ENCODE results near the gene BFSP1. TPM values are rescaled to one million over a fixed set of nuclear protein-coding genes. Genes with fewer than 3 reads are reported as not detected.

BFSP1 gene
- total RNA-seq, 2 donors from 2014 or later = 0.23 to 1.2 TPM

GRCh38 chr20:17505636-17506517 lies 25.3 kb downstream of the BFSP1 start:
- peak; percentile 71 to 72 for ATAC-seq (replicated peaks in 1 of 2)
- DNase-seq = peak; percentile 62 to 72

GRCh38 chr20:17504898-17505635 lies 26.1 kb downstream of the BFSP1 start:
- H3K36me3 Mint-ChIP-seq (ENCODE audit: insufficient read depth in 2 of 2) = no peaks in the 10 kb centered on the region
- H3K4me3 Mint-ChIP-seq = peak overlapping the region; percentile 87 to 96
- H3K4me1 Mint-ChIP-seq (ENCODE audit: low read depth) = peaks cover 43% of the 10 kb centered on the region

More at GRCh38 chr20:17505636-17506517, 25.3 kb downstream of the BFSP1 start:
- Mint-ChIP-seq H3K27ac (peak overlapping the region; percentile 59), H3K36me3 (ENCODE audit: insufficient read depth in 2 of 2) (no peaks in the 10 kb centered on the region), H3K27me3 (ENCODE audit: low read depth) (peaks cover 3% of the 10 kb centered on the region), H3K4me1 (ENCODE audit: low read depth) (peaks cover 44% of the 10 kb centered on the region), H3K9me3 (no peaks in the 10 kb centered on the region), H3K4me3 (peak overlapping the region; percentile 87 to 96)

GRCh38 chr20:17504066-17504897 lies 26.9 kb downstream of the BFSP1 start:
- H3K27ac Mint-ChIP-seq = peak overlapping the region; percentile 59
- H3K4me3 Mint-ChIP-seq = peak overlapping the region; percentile 87 to 96
- no peaks in the 10 kb centered on the region for H3K27me3 Mint-ChIP-seq (ENCODE audit: low read depth)
- H3K4me1 Mint-ChIP-seq (ENCODE audit: low read depth) = peaks cover 43% of the 10 kb centered on the region
- ATAC-seq (replicated peaks in 1 of 2) (peak; percentile 19 to 21), DNase-seq (peak in 1 of 2 donors; percentile 10)
- no peaks in the 10 kb centered on the region for H3K36me3 Mint-ChIP-seq (ENCODE audit: insufficient read depth in 2 of 2)
- H3K9me3 Mint-ChIP-seq = no peaks in the 10 kb centered on the region

More at GRCh38 chr20:17504898-17505635, 26.1 kb downstream of the BFSP1 start:
- ATAC-seq (replicated peaks in 1 of 2) = peak; percentile 73 to 79
- H3K9me3 Mint-ChIP-seq = no peaks in the 10 kb centered on the region
- no peaks in the 10 kb centered on the region for H3K27me3 Mint-ChIP-seq (ENCODE audit: low read depth)
- H3K27ac Mint-ChIP-seq = peak overlapping the region; percentile 59
- peak; percentile 67 to 71 for DNase-seq

GRCh38 chr20:17503301-17504065 lies 27.7 kb downstream of the BFSP1 start:
- Mint-ChIP-seq H3K27me3 (ENCODE audit: low read depth) (no peaks in the 10 kb centered on the region), H3K4me1 (ENCODE audit: low read depth) (peaks cover 43% of the 10 kb centered on the region), H3K4me3 (no peak overlapping the region), H3K36me3 (ENCODE audit: insufficient read depth in 2 of 2) (no peaks in the 10 kb centered on the region), H3K27ac (no peak overlapping the region), H3K9me3 (no peaks in the 10 kb centered on the region)
- ATAC-seq (replicated peaks in 1 of 2) = no peak
- no peak for DNase-seq

DNA sequence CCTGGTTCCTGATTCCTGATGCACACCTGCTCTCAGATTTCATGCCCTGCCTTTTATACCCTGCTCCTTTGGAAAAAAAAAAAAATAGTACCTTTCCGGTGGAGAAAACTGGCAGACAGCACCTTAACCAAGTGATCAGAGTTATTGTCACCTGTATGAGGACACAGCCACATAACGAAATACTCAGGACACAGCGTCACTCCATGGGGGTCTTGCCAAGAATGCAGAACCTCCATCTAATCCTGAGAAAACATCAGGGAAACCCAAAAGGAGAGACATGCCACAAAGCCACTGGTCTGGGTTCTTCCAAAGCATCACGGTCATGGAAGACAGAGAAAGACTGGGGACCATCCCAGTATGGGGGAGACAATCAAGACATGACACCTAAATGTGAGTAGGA lies 29.1 kb downstream of the BFSP1 start:
- DNase-seq = no peak
- H3K27me3 Mint-ChIP-seq (ENCODE audit: low read depth) = no peaks in the 10 kb centered on the region
- no peak overlapping the region for H3K27ac Mint-ChIP-seq
- H3K4me1 Mint-ChIP-seq (ENCODE audit: low read depth) = peaks cover 37% of the 10 kb centered on the region
- H3K4me3 Mint-ChIP-seq = no peak overlapping the region
- no peaks in the 10 kb centered on the region for H3K36me3 Mint-ChIP-seq (ENCODE audit: insufficient read depth in 2 of 2)
- H3K9me3 Mint-ChIP-seq = no peaks in the 10 kb centered on the region
- ATAC-seq (replicated peaks in 1 of 2) = no peak

- H3K36me3 Mint-ChIP-seq (ENCODE audit: insufficient read depth in 2 of 2) = no peaks in the 10 kb centered on the region
- no peak for ATAC-seq (replicated peaks in 1 of 2)
- no peaks in the 10 kb centered on the region for H3K9me3 Mint-ChIP-seq
- H3K27ac Mint-ChIP-seq = no peak overlapping the region
- H3K4me1 Mint-ChIP-seq (ENCODE audit: low read depth) = peaks cover 33% of the 10 kb centered on the region
- no peaks in the 10 kb centered on the region for H3K27me3 Mint-ChIP-seq (ENCODE audit: low read depth)
- no peak overlapping the region for H3K4me3 Mint-ChIP-seq
- DNase-seq = no peak
These were observed 29.5 kb downstream of the BFSP1 start for GRCh38 chr20:17501701-17502100.

- DNase-seq (no peak), ATAC-seq (replicated peaks in 1 of 2) (no peak)
- Mint-ChIP-seq H3K4me3 (no peak overlapping the region), H3K27me3 (ENCODE audit: low read depth) (no peaks in the 10 kb centered on the region), H3K4me1 (ENCODE audit: low read depth) (peaks cover 26% of the 10 kb centered on the region), H3K9me3 (no peaks in the 10 kb centered on the region), H3K27ac (no peak overlapping the region), H3K36me3 (ENCODE audit: insufficient read depth in 2 of 2) (no peaks in the 10 kb centered on the region)
These were observed 30.4 kb downstream of the BFSP1 start for GRCh38 chr20:17500826-17501225.

- no peaks in the 10 kb centered on the region for H3K27me3 Mint-ChIP-seq (ENCODE audit: low read depth)
- peaks cover 21% of the 10 kb centered on the region for H3K4me1 Mint-ChIP-seq (ENCODE audit: low read depth)
- no peaks in the 10 kb centered on the region for H3K9me3 Mint-ChIP-seq
- DNase-seq = no peak
- H3K36me3 Mint-ChIP-seq (ENCODE audit: insufficient read depth in 2 of 2) = no peaks in the 10 kb centered on the region
- no peak overlapping the region for H3K4me3 Mint-ChIP-seq
- H3K27ac Mint-ChIP-seq = no peak overlapping the region
- no peak for ATAC-seq (replicated peaks in 1 of 2)
These were observed 30.9 kb downstream of the BFSP1 start for GRCh38 chr20:17500271-17500670.

GRCh38 chr20:17499041-17499440 lies 32.1 kb downstream of the BFSP1 start:
- DNase-seq (no peak), ATAC-seq (replicated peaks in 1 of 2) (no peak)
- Mint-ChIP-seq H3K27ac (no peak overlapping the region), H3K36me3 (ENCODE audit: insufficient read depth in 2 of 2) (no peaks in the 10 kb centered on the region), H3K9me3 (no peaks in the 10 kb centered on the region), H3K27me3 (ENCODE audit: low read depth) (no peaks in the 10 kb centered on the region), H3K4me3 (no peak overlapping the region), H3K4me1 (ENCODE audit: low read depth) (peaks cover 8% of the 10 kb centered on the region)

GRCh38 chr20:17498641-17499040 lies 32.5 kb downstream of the BFSP1 start:
- Mint-ChIP-seq H3K27ac (no peak overlapping the region), H3K36me3 (ENCODE audit: insufficient read depth in 2 of 2) (no peaks in the 10 kb centered on the region), H3K4me3 (no peak overlapping the region), H3K4me1 (ENCODE audit: low read depth) (peaks cover 4% of the 10 kb centered on the region), H3K27me3 (ENCODE audit: low read depth) (no peaks in the 10 kb centered on the region), H3K9me3 (no peaks in the 10 kb centered on the region)
- DNase-seq (no peak), ATAC-seq (replicated peaks in 1 of 2) (no peak)

DNA sequence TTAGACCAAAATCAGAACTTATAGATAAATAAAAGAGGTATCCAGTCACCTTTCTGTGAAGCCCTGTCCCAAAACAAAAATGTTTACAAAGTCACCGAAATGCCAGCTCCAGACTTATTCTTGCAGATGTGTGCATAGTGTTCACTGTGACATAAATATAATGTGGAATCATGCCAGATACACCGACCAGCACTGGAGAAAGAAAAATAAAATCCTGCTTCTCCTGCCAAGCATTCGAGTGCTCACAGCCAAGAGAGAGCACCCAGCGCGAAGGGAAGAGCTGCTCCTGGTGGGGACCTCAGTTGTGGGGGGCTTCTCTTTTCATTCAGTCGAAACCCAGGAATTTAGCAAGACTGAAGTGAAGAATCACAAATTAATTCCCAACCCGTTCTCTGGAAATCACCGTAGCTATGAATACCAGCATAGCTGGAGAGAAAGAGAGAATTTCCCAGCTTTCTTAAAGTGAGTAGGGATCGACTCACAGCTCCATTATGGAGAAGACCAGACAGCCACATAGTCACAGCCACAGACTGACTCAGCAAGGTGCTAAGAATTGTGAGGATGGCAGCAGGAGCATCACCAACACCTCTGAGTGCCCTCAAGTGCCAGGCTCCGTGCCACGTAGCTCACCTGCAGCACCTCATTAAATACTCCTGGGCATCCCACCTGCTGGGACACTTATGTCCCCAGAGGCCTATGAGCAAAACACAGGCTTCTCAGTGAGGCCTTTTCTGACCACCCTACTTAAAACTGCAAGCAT lies 33.2 kb downstream of the BFSP1 start:
- Mint-ChIP-seq H3K27ac (no peak overlapping the region), H3K4me3 (no peak overlapping the region), H3K36me3 (ENCODE audit: insufficient read depth in 2 of 2) (no peaks in the 10 kb centered on the region), H3K4me1 (ENCODE audit: low read depth) (no peaks in the 10 kb centered on the region), H3K9me3 (no peaks in the 10 kb centered on the region), H3K27me3 (ENCODE audit: low read depth) (no peaks in the 10 kb centered on the region)
- DNase-seq = no peak
- ATAC-seq (replicated peaks in 1 of 2) = no peak

- Mint-ChIP-seq H3K4me1 (ENCODE audit: low read depth) (no peaks in the 10 kb centered on the region), H3K27ac (no peak overlapping the region), H3K9me3 (no peaks in the 10 kb centered on the region), H3K4me3 (no peak overlapping the region), H3K36me3 (ENCODE audit: insufficient read depth in 2 of 2) (no peaks in the 10 kb centered on the region), H3K27me3 (ENCODE audit: low read depth) (no peaks in the 10 kb centered on the region)
- ATAC-seq (replicated peaks in 1 of 2) (no peak), DNase-seq (no peak)
These were observed 35.4 kb downstream of the BFSP1 start for GRCh38 chr20:17495826-17496225.
